Stimulated activated naive B cell treated with anti-CD40 and anti-IgM and Interleukin-4, amounts not matched to agents 10 μg/mL and 1 μg/mL and 100 μg/mL, for 72 hours (primary cell): ENCODE data around the gene PPIF.
A peak's percentile ranks its signal among the peaks of the same experiment; 100 is the strongest.

Experiments used
- ATAC-seq, 2 donors: fragments of 150-1000 bp; cut with Tn5 transposase; replicated peaks; 2 replicates each; pipeline ENCODE4 v1.10.0; 2021; ENCODE audit warnings: moderate library complexity in 1 of 2
- DNase-seq: peaks from one replicate; pipeline ENCODE4 v3.0.0; 2021
- H3K27ac Mint-ChIP-seq: one replicate; pipeline ENCODE4 v1.8.0; 2022; ENCODE audit warnings: mild to moderate bottlenecking, mixed read lengths
- H3K27me3 Mint-ChIP-seq, 2 donors: one replicate each; pipeline ENCODE4 v1.8.0; 2022; ENCODE audit warnings: mixed read lengths in 2 of 2
- H3K36me3 Mint-ChIP-seq, 2 donors: one replicate each; pipeline ENCODE4 v1.8.0; 2022; ENCODE audit warnings: mixed read lengths in 2 of 2, mild to moderate bottlenecking in 1 of 2
- H3K4me1 Mint-ChIP-seq, 2 donors: one replicate each; pipeline ENCODE4 v1.8.0; 2022; ENCODE audit warnings: mixed read lengths in 2 of 2, mild to moderate bottlenecking in 1 of 2
- H3K4me3 Mint-ChIP-seq, 2 donors: one replicate each; pipeline ENCODE4 v1.8.0; 2022; ENCODE audit warnings: mild to moderate bottlenecking in 2 of 2, mixed read lengths in 2 of 2, moderate library complexity in 1 of 2
- H3K9me3 Mint-ChIP-seq, 2 donors: one replicate each; pipeline ENCODE4 v1.8.0; 2022; ENCODE audit warnings: mixed read lengths in 2 of 2, mild to moderate bottlenecking in 1 of 2

Gene PPIF

DNA sequence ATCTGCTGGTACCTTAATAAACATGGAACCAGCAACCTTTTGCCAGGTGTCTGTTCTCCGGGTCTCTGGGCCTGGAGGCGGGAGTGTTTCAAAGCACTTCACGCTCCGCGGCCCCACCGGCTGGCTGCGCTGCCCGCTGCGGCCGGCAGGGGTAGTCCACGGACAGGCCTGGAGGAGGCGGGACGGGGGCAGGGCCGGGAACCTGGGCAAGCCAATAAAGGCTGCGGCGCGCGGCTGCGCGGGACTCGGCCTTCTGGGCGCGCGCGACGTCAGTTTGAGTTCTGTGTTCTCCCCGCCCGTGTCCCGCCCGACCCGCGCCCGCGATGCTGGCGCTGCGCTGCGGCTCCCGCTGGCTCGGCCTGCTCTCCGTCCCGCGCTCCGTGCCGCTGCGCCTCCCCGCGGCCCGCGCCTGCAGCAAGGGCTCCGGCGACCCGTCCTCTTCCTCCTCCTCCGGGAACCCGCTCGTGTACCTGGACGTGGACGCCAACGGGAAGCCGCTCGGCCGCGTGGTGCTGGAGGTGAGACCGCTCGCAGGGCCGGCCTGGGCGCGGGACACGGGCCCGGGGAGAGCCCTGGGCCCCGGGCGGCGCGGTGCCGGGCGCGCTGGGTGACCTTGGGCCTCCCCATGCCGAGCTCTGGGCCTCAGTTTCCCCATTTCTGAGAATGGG lies at the start of gene PPIF:
Gene PPIF (plus strand): TSS at position 244 of the 668 bp plus-strand sequence. CDS start 80 bp downstream, at position 324.
- ATAC-seq (peak; percentile 88 to 90), DNase-seq (peak; percentile 94)
- Mint-ChIP-seq H3K36me3 (peaks cover 33% of the 10 kb centered on the region in 2 donors), H3K4me1 (peaks cover 29 to 45% of the 10 kb centered on the region in 2 donors), H3K27ac (peak within 1 kb of the TSS; percentile 94), H3K27me3 (no peaks in the 10 kb centered on the region), H3K4me3 (peak within 1 kb of the TSS; percentile 87 to 91), H3K9me3 (no peaks in the 10 kb centered on the region)

DNA sequence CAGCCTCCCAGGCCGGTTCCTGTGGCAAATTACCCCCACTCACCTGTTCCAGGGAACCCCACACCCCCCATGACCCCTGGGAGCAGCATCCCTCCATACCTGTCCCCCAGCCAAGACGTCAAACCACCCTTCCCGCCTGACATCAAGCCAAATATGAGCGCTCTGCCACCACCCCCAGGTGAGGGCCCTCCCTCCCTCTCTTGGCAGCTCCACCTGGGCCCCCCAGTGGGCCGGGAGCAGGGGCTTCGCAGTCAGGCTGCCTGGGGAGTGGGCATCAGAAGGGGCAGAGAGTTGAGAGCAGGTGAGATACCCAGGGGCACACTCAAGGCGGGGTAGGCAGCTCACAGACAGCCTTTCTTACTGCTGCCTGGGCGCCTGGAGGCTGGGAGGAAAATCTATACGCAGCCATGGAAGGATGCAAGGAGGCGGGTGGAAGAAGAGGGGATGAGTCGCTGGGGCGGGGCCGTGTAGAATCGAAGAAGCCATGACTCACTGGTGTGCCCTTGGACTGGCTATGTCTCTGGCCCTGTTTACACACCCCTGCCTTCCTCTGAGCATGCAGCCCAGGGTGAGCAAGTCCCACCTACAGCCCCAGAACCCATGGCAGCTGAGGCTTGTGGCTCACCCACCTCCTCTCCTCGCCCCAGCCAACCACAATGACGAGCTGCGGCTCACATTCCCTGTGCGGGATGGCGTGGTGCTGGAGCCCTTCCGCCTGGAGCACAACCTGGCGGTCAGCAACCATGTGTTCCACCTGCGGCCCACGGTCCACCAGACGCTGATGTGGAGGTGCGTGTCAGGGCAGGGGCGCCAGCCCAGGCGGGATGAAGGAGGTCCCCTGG lies 48.6 kb upstream of the PPIF start:
- Mint-ChIP-seq H3K27ac (peak overlapping the region; percentile 82), H3K36me3 (peaks cover 73 to 91% of the 10 kb centered on the region in 2 donors), H3K9me3 (peaks cover 0 to 4% of the 10 kb centered on the region in 2 donors)

DNA sequence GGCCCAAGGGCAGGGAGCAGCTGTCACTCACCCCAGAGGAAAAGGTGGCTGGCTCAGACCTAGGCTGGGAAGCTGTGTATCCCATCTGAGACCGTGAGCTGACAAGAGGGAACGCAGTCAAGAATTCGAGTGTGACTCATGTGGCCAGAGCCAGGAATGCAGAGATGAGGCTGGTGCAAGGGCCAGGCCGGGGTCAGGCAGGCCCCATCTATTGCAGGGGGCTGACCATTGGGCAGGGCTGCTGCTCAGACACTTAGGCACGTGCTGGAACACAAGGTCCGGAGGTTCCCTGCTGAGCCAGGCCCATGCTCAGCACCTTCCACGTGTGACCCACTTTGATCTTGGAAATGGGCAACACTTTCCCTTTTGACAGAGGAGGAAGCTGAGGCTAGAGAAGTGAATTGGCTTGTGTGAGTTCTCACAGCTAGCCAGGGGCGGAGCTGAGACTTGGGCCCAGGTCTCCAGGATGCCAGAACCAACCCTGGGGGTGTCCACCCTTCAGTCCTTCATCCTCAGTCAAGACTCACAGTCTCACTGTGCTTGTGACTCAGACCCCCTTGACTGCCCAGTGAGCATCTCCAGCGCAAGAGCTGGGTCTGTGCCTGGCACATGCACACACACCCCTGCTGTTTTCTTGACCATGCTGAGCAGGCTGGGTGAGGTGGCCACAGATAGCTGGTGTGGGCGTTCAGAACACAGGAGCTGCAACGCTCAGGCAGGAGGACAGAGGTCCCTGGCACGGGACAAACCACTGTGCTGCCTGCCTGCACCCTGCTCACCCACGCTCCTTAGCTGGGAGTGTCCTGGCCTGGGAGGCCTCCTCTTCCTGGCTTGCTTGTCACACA lies 47.6 kb upstream of the PPIF start:
- peaks cover 75 to 90% of the 10 kb centered on the region in 2 donors for H3K36me3 Mint-ChIP-seq
- ATAC-seq (no peak), DNase-seq (no peak)
- no peak overlapping the region for H3K27ac Mint-ChIP-seq
- H3K9me3 Mint-ChIP-seq: peaks cover 0 to 4% of the 10 kb centered on the region in 2 donors
- H3K4me1 Mint-ChIP-seq: peaks cover 27 to 46% of the 10 kb centered on the region in 2 donors
- no peak overlapping the region for H3K4me3 Mint-ChIP-seq
- H3K27me3 Mint-ChIP-seq: no peaks in the 10 kb centered on the region

More for the DNA sequence above, 48.6 kb upstream of the PPIF start:
- ATAC-seq (no peak), DNase-seq (no peak)
- Mint-ChIP-seq H3K27me3 (no peaks in the 10 kb centered on the region), H3K4me1 (peaks cover 37 to 56% of the 10 kb centered on the region in 2 donors), H3K4me3 (no peak overlapping the region)

DNA sequence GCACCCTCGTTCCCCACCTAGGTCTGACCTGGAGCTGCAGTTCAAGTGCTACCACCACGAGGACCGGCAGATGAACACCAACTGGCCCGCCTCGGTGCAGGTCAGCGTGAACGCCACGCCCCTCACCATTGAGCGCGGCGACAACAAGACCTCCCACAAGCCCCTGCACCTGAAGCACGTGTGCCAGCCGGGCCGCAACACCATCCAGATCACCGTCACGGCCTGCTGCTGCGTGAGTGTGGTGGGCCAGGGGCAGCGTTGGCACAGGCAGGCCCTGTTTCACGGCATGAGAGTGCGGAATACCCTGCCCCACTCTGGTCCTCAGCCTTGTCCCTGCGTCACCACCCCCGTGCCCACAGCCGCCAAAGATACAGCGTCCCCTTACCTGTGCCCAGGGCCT lies 46.6 kb upstream of the PPIF start:
- no peak for ATAC-seq
- no peak for DNase-seq
- no peaks in the 10 kb centered on the region for H3K9me3 Mint-ChIP-seq
- H3K27me3 Mint-ChIP-seq: no peaks in the 10 kb centered on the region
- H3K27ac Mint-ChIP-seq: peak overlapping the region; percentile 72
- no peak overlapping the region for H3K4me3 Mint-ChIP-seq
- H3K36me3 Mint-ChIP-seq: peaks cover 75 to 91% of the 10 kb centered on the region in 2 donors
- H3K4me1 Mint-ChIP-seq: peaks cover 20 to 35% of the 10 kb centered on the region in 2 donors

DNA sequence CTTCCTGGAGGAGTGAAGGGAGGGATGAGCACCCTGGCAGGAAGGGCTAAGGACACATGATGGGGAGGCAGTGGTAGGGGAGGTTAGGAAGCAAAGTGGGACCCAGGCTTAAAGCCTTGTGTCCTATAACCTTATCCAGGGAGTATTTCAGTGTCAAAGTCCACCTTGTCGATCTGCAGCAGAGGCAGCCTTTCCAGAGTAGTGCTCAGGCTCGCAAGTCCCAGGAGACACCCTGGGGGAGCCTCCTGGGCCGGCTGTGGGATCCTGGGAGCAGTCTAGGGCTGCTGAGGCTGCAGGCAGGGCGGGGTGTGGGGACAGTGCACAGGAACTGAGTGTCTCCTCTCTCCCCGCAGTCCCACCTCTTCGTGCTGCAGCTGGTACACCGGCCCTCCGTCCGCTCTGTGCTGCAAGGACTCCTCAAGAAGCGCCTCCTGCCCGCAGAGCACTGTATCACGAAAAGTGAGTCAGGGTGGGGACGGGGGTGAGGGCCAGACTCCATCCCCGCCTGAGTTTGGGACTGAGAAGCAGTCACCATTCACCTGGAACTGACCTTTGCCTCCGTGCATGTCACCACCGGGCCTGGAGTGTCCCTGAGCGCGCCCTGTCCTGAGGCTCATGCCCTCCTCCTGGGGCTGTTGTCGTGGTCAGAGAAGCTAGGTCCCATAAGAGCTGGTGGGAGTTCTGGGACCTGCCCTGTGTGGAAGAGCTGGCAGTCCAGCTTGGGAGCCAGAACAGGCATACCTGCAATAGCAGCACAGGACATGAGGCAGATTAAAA lies 45.3 kb upstream of the PPIF start:
- peaks cover 12 to 24% of the 10 kb centered on the region in 2 donors for H3K4me1 Mint-ChIP-seq
- DNase-seq: no peak
- peak overlapping the region in 1 of 2 donors; percentile 21 for H3K4me3 Mint-ChIP-seq
- ATAC-seq: no peak
- H3K27ac Mint-ChIP-seq: peak overlapping the region; percentile 48
- no peaks in the 10 kb centered on the region for H3K9me3 Mint-ChIP-seq
- H3K36me3 Mint-ChIP-seq: peaks cover 77 to 88% of the 10 kb centered on the region in 2 donors
- no peaks in the 10 kb centered on the region for H3K27me3 Mint-ChIP-seq

DNA sequence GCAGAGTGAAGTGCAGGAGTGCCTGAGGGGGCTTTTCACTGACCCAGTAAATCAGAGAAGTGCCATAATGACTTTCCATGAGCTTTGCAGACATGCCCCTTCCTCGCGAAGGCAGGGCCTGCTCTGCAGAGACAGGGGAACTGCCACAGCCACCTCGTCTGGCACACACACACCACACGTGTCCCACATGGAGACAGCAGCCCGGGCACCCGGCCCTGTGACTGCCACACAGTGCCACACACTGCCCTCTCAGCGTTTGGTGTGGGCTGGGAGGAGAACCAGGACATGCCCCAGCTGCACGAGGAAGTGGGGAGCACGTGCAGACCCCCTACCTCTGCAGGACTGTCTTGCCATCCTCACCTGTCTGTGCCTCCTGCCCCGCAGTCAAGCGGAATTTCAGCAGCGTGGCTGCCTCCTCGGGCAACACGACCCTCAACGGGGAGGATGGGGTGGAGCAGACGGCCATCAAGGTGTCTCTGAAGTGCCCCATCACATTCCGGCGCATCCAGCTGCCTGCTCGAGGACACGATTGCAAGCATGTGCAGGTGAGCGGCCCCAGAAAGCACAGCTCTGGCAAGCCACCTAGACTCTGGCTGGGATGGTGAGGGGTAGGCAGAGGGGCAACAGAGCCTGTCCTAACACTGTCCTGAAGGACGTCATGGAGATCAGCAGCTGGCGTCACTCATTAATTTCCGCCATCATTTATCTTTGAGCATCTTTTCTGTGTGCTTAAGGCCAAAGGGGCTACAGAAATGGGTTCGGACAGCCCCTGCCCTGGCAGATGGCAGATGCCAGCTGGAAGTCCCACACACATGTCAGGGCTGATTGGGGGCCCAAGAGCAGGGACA lies 43.4 kb upstream of the PPIF start:
- Mint-ChIP-seq H3K4me3 (no peak overlapping the region), H3K27me3 (no peaks in the 10 kb centered on the region), H3K4me1 (peaks cover 5 to 8% of the 10 kb centered on the region in 2 donors), H3K27ac (no peak overlapping the region), H3K36me3 (peaks cover 76 to 87% of the 10 kb centered on the region in 2 donors), H3K9me3 (no peaks in the 10 kb centered on the region)
- DNase-seq (no peak), ATAC-seq (no peak)

DNA sequence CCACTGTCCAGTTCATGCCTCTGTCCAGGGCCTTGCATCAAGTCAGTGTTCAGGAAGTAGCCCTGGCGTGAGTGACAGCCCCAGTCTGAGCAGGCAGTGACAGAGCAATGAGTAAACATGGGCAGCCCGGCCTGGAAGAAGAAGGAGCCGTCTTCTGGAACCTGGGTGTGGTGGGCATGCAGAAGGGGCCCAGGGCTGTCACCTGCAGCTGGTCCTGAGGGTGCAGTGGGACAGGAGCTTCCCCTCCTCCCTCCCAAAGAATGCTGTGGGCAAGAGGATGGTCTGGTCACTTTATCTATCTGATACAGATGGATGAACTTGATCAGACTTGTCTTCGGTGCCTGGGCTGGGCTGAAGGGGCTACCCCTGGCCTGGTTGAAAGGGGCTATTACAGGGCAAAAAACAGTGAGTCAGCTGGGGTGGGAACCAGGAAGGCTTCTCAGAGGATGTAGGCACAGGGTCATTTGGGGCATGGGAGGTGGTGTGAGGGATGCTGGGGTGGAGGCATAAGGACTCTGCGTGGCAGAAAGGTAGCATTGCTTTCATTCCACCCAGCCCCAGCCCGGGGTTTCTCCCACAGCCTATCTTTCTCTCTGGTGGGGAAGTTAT lies 42.7 kb upstream of the PPIF start:
- no peak overlapping the region for H3K27ac Mint-ChIP-seq
- H3K4me3 Mint-ChIP-seq: no peak overlapping the region
- no peaks in the 10 kb centered on the region for H3K9me3 Mint-ChIP-seq
- peaks cover 5 to 8% of the 10 kb centered on the region in 2 donors for H3K4me1 Mint-ChIP-seq
- no peak for DNase-seq
- H3K36me3 Mint-ChIP-seq: peaks cover 76 to 87% of the 10 kb centered on the region in 2 donors
- H3K27me3 Mint-ChIP-seq: no peaks in the 10 kb centered on the region
- no peak for ATAC-seq

DNA sequence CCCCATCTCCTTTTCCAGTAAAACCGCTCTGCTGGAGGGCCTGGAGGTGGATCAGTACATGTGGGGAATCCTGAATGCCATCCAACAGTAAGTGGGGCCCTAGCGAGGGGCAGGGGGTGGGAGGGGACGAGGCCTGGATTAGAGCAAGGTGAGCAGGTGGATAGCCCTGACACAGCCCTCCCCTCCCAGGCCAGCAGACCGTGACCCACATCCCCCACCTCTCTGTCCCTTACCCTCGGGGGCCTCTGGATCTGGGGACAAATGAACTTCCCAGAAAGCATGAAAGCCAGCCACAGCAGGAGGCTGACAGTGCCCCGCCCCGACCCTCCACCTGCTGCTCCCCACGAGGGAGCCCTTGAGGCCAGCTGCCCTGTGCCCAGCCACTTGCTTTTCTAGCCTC lies 41.8 kb upstream of the PPIF start:
- H3K27me3 Mint-ChIP-seq: no peaks in the 10 kb centered on the region
- H3K36me3 Mint-ChIP-seq: peaks cover 76 to 87% of the 10 kb centered on the region in 2 donors
- H3K9me3 Mint-ChIP-seq: no peaks in the 10 kb centered on the region
- no peak overlapping the region for H3K27ac Mint-ChIP-seq
- no peak for DNase-seq
- peaks cover 6% of the 10 kb centered on the region in 2 donors for H3K4me1 Mint-ChIP-seq
- no peak for ATAC-seq
- H3K4me3 Mint-ChIP-seq: no peak overlapping the region

DNA sequence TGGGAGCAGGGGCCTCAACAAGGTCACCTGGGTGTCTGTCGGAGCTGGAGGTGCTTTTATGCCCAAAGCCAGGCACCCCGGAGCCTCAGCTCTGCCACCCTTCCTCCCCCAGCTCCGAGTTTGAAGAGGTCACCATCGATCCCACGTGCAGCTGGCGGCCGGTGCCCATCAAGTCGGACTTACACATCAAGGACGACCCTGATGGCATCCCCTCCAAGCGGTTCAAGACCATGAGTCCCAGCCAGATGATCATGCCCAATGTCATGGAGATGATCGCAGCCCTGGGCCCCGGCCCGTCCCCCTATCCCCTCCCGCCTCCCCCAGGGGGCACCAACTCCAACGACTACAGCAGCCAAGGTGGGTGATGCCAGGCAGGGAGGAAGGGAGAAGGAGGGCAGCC lies 41.3 kb upstream of the PPIF start:
- DNase-seq (no peak), ATAC-seq (no peak)
- Mint-ChIP-seq H3K27ac (no peak overlapping the region), H3K9me3 (no peaks in the 10 kb centered on the region), H3K4me3 (no peak overlapping the region), H3K27me3 (no peaks in the 10 kb centered on the region), H3K4me1 (peaks cover 5 to 11% of the 10 kb centered on the region in 2 donors), H3K36me3 (peaks cover 76 to 87% of the 10 kb centered on the region in 2 donors)

DNA sequence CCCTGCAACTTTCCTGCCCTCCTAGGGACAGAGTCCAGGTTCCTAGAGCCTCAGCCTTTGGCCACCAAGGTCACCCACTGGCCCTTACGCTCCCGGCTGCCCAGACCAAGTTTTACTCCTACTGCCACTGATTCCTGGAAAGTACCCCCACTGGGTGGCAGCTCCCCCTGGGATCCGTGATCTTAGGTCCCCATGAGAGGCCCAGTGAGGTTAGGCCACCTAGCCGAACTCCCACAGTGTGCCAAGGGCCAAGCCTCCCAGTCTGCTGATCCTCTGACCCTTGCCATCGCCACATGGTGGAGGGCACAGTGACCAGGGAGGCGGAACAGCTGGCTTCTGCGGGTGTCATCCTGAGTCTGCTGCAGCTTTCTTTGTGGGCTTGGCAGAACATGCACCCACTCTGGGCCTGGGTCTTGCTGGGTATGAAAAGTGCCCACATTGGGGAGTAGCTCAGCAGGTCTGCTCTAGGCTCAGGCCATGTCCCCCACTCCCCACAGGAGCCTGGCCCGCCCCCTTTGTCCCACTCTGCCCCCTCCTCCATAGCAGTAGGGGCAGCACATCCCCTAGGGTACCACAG lies 40.5 kb upstream of the PPIF start:
- Mint-ChIP-seq H3K27me3 (no peaks in the 10 kb centered on the region), H3K27ac (peak overlapping the region; percentile 87), H3K36me3 (peaks cover 74 to 86% of the 10 kb centered on the region in 2 donors), H3K9me3 (no peaks in the 10 kb centered on the region), H3K4me1 (peaks cover 2 to 6% of the 10 kb centered on the region in 2 donors), H3K4me3 (no peak overlapping the region)
- DNase-seq (no peak), ATAC-seq (no peak)

DNA sequence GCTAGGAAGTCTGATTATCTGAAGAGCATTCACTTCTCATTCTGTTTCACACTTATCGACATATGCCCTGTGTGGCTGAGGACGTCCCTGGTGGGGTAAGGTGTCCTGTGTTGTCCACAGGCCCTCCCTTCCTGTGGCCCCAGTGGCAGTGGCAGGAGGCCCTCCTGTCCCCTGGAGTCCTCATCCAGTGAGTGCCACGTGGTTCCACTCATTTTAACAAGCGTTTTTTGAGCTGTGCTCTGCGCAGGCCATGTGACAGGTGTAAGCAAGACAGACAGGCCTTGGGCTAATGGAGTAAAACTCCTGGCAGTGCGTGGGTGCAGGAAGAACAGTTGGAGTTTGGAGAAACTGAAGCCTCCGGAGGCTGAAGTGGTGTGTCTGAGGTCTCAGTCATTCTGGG lies 39.3 kb upstream of the PPIF start:
- ATAC-seq (no peak), DNase-seq (no peak)
- Mint-ChIP-seq H3K4me1 (peaks cover 3 to 6% of the 10 kb centered on the region in 2 donors), H3K27me3 (no peaks in the 10 kb centered on the region), H3K27ac (peak overlapping the region; percentile 57), H3K4me3 (no peak overlapping the region), H3K36me3 (peaks cover 80 to 88% of the 10 kb centered on the region in 2 donors), H3K9me3 (no peaks in the 10 kb centered on the region)

DNA sequence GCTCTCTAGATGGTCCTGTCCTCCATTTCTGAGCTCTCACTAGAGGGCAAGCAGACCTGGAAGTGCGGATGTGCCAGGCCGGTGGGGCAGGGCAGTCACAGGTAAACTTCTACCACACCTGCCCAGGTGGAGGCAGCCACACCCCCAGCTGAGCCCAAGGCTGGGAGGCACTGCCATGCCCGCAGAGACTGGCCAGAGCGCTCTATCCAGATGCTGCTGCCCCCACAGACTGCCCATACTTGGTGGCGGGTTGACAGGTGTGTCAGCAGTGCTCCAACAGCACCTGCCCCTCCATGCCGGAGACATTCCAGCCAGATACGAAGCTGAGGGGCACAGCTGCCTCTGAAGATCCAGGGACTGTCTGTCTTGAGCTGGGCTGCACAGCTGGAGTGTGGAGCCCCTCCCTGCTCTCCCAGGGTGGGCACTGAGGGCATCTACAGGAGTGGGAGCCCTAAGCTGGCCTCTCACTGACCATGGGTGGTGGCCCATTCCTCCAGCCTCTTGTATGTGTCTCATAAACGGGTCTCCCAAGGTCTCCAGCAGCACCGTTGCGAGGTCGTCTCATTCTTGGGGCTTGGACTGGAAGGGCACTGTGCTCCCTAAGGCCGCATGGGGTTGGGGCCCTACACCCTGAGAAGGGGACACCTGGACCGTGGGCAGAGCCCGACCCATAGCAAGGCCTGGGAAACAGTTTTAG lies 38.2 kb upstream of the PPIF start:
- H3K27me3 Mint-ChIP-seq: no peaks in the 10 kb centered on the region
- ATAC-seq (no peak), DNase-seq (no peak)
- peaks cover 83 to 90% of the 10 kb centered on the region in 2 donors for H3K36me3 Mint-ChIP-seq
- no peaks in the 10 kb centered on the region for H3K9me3 Mint-ChIP-seq
- H3K4me3 Mint-ChIP-seq: no peak overlapping the region
- peak overlapping the region; percentile 90 for H3K27ac Mint-ChIP-seq
- H3K4me1 Mint-ChIP-seq: peaks cover 9 to 11% of the 10 kb centered on the region in 2 donors
